ENCODE results near the gene STT3B. TPM values are rescaled to one million over a fixed set of nuclear protein-coding genes. Genes with fewer than 3 reads are reported as not detected.

STT3B gene
- total and polyA plus RNA-seq, 2 of the 13 experiments (the other 11 are each of a cell fraction or from before 2014, with no cell fraction given): 85.0 to 205 TPM

DNA sequence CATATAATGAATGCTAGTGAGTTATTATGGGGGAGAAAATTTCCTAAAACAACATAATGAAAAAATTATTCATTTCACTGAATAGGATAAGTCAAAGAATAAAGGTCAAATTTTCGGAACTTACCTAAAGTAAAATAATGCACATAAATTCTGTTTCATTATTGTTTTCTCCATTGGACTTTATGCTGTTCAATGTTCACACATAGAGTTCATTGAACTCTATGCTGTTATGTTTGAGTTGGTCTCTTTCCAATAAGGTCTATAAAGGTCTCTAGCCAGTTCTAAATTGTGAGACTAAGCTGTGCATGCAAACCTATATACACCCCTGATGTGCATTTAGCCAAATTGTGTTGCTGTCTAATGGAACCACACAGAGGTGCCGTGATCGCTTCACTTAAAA is 28.5 kb upstream of the STT3B start:
- 61% methylated on average over 3 of the region's 3 CpGs for WGBS (ENCODE audit: low lambda C conversion rate)
- no peak for FAIRE-seq
- ATAC-seq: no peak

More for the DNA sequence above, 28.5 kb upstream of the STT3B start:
- intact Hi-C loops (cut with micrococcal nuclease; ENCODE audit: unreplicated experiment) (no loop called here), in situ Hi-C loops (cut with HindIII; ENCODE audit: extremely low pct_ligation_motif_present, low pct_unique_long_range_greater_than_20kb) (no loop called here)
- Histone ChIP-seq H3K36me3 (replicated peaks in 1 of 2; ENCODE audit: control insufficient read depth in 1 of 2, insufficient read depth in 2 of 2, low read length in 2 of 2) (no peaks in the 10 kb centered on the region), H3K79me2 (ENCODE audit: insufficient read depth, low read length) (no peaks in the 10 kb centered on the region), H3K4me3 (replicated peaks in 1 of 3; ENCODE audit: insufficient read depth in 1 of 3, low read depth in 2 of 3, low read length in 3 of 3) (no peak overlapping the region), H3K27ac (ENCODE audit: extremely low read length, insufficient read depth, low read length) (no peak overlapping the region), H3K4me2 (ENCODE audit: low read depth, low read length) (no peak overlapping the region), H2AFZ (ENCODE audit: low read length) (no peak overlapping the region), H3K9me3 (ENCODE audit: low read length) (no peaks in the 10 kb centered on the region), H3K27me3 (ENCODE audit: control insufficient read depth in 1 of 2, insufficient read depth in 2 of 2, low read length in 2 of 2) (peaks cover 0 to 24% of the 10 kb centered on the region in 2 experiments; a peak in 4 of 5 replicates), H3K9ac (ENCODE audit: insufficient read depth, low read depth, low read length) (no peak overlapping the region), H3K4me1 (ENCODE audit: insufficient read depth, low read length) (peaks cover 8% of the 10 kb centered on the region), H4K20me1 (ENCODE audit: insufficient read depth, low read length) (no peaks in the 10 kb centered on the region)
- BruUV-seq (replicated peaks): no TSS peak
- POLR2A ChIA-PET: no interaction called here
- TF ChIP-seq RXRB (CRISPR knock-in tag; IDR thresholded peaks at IDR 0.05; ENCODE audit: borderline replicate concordance): peak; percentile 68
- TF ChIP-seq NCOR1 (IDR thresholded peaks at IDR 0.05; ENCODE audit: borderline replicate concordance, low read length): peak; percentile 56; the same call in 1 of the 2 replicates
- no peak for TF ChIP-seq SOX6 (IDR thresholded peaks at IDR 0.05)
- no peak for TF ChIP-seq SOX6 (CRISPR knock-in tag; IDR thresholded peaks at IDR 0.05)
- TF ChIP-seq SOX5 (CRISPR knock-in tag; IDR thresholded peaks at IDR 0.05; ENCODE audit: borderline replicate concordance): 0 out of 2 replicates have a peak, but pooled peaks have one; percentile 12
- TF ChIP-seq, protein P1, sequence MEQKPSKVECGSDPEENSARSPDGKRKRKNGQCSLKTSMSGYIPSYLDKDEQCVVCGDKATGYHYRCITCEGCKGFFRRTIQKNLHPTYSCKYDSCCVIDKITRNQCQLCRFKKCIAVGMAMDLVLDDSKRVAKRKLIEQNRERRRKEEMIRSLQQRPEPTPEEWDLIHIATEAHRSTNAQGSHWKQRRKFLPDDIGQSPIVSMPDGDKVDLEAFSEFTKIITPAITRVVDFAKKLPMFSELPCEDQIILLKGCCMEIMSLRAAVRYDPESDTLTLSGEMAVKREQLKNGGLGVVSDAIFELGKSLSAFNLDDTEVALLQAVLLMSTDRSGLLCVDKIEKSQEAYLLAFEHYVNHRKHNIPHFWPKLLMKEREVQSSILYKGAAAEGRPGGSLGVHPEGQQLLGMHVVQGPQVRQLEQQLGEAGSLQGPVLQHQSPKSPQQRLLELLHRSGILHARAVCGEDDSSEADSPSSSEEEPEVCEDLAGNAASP (CRISPR knock-in tag; IDR thresholded peaks at IDR 0.05; ENCODE audit: borderline replicate concordance): no peak
- TF ChIP-seq, protein P2, sequence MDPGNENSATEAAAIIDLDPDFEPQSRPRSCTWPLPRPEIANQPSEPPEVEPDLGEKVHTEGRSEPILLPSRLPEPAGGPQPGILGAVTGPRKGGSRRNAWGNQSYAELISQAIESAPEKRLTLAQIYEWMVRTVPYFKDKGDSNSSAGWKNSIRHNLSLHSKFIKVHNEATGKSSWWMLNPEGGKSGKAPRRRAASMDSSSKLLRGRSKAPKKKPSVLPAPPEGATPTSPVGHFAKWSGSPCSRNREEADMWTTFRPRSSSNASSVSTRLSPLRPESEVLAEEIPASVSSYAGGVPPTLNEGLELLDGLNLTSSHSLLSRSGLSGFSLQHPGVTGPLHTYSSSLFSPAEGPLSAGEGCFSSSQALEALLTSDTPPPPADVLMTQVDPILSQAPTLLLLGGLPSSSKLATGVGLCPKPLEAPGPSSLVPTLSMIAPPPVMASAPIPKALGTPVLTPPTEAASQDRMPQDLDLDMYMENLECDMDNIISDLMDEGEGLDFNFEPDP (CRISPR knock-in tag; conservative IDR thresholded peaks at IDR 0.05): no peak
- TF ChIP-seq HNF4A (CRISPR knock-in tag; IDR thresholded peaks at IDR 0.05): peak; percentile 34; the same call in 1 of the 2 replicates
- peak; percentile 5 for DNase-seq (ENCODE audit: low spot score)
- CTCF ChIA-PET (ENCODE audit: low intra/inter-chr PET ratio, low total read pairs): no interaction called here
